A204.1 (cell line): ENCODE results near the gene KCTD7.
"Not testable (repeated sequence)": the region's sequence is repeated elsewhere in the genome, so short reads cannot be mapped to it uniquely, and the experiment has no call there.

Experiments used
- FAIRE-seq: peaks from 2 replicates; lab custom pipeline; 2012; peaks lifted over from hg19 to GRCh38; lab: Jason Lieb, UNC

KCTD7 gene

DNA sequence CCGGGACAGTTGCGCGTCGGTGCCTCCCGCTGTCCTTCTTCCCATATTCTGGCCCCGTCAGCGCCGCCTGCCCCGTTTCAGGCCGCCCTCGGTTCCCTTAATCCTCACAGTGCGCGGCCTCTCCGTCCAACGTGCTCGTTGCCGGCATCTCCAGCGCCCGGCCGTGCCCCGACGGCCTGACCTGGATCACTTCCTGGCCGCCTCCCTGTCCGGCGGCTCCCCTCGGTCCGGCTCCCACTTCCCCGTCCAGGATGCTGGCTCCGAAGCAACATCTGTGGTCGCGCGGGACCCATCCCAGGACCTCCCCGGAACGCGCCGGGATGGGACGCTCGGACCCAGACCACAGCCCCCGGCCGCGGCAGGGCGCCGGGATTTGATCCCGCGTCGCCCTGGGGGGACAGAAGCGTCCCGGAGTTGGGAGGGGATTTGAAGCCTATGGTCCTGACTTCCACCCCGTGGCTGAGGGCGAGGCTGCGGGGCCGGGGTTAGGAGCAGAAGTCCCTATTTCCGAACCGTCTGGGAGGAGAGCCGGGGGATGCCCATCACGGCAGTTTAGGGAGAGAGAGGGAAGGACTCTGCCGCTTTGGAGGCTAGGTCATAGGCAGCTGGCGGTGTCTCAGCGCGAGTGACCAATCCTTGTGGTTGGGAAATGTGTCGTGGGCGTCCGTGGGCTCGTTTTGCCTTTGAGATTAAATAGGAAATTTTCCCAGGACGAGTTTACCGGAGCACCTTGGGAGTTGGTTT, 53.8 kb downstream of the KCTD7 start:
- no peak for FAIRE-seq

DNA sequence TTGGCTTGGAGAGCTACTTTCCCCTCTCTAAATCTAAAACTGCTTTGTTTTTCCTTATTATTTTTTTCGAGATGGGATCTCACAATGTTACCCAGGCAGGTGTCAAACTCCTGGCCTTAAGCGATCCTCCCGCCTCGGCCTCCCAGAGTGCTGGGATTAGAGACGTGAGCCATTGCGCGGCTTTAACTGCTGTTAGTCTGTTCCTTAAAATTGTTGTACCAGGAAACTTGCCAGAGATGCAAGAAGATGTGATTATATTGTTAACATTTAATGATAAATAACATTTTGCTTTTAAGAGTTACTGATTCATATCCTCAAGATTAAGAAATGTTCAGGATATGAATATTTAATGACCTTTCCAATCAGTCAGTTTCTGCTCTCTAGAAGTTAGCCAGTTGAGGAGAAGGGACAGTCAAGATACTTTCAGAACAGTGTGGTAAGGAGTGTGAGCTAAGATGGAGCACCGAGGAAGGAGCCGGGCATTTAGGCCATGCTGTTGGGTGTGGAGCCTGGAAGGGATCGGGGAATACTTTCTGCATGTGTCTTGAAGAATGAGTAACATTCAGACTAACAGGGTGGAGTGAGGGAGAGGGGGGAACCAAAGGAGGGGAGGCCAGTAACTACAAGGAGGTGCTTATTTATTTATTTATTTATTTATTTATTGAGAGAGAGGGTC, 54.6 kb downstream of the KCTD7 start:
- not testable (repeated sequence) for FAIRE-seq

DNA sequence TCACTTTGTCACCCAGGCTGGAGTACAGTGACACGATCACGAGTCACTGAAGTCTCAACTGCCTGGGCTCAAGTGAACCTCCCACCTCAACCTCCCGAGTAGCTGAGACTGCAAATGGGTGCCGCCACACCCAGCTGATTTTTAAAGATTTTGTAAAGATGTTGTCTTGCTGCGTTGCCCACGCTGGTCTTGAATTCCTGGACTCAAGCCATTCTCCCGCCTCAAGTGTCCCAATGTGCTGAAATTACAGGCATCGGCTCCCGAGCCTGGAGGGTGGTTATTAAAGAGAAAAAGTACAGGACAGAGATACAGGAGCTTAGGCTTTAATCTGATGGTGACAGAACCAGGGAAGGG, 55.1 kb downstream of the KCTD7 start:
- FAIRE-seq, result no peak

DNA sequence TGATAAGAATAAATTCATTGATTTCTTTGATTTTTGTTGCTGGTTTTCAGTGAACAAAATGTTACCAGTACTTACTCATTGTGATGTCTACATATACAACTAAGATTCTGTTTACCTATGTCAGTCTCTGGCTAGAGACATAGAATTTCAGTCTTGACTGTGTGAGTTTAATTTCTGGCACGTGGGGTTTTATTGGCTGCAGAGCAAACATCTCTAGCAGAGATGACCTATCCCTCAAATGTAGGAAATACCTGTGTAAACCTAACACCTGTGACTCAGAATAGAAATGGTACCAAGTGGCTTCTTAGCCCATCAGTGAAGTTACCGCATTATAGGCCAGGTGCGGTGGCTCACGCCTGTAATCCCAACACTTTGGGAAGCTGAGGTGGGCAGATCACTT, 57.0 kb downstream of the KCTD7 start:
- FAIRE-seq, result not testable (repeated sequence)

DNA sequence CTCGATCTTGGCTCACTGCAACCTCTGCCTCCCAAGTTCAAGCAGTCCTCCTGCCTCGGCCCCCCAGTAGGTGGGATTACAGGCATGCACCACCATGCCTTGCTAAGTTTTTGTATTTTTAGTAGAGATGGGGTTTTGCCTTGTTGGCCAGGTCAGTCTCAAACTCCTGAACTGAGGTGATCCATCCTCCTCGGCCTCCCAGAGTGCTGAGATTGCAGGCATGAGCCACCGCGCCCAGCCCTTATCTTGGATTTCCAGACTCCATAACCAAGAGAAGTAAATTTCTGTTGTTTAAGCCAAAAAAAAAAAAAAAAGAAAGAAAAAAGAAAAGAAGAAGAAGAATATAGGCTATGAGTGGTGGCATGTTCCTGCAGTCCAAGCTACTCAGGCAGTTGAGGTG, 58.5 kb downstream of the KCTD7 start:
- no peak for FAIRE-seq

DNA sequence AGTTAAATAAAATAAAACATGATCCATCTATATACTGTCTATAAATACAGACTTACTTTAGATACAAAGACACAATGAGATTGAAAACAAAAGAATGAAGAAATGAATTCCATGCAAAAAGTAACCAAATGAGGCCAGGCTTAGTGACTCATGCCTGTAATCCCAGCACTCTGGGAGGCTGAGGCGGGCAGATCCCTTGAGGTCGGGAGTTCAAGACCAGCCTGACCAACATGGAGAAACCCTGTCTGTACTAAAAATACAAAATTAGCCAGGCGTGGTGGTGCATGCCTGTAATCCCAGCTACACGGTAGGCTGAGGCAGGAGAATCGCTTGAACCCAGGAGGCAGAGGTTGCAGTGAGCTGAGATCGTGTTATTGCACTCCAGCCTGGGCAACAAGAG, 59.0 kb downstream of the KCTD7 start:
- FAIRE-seq, result not testable (repeated sequence)

DNA sequence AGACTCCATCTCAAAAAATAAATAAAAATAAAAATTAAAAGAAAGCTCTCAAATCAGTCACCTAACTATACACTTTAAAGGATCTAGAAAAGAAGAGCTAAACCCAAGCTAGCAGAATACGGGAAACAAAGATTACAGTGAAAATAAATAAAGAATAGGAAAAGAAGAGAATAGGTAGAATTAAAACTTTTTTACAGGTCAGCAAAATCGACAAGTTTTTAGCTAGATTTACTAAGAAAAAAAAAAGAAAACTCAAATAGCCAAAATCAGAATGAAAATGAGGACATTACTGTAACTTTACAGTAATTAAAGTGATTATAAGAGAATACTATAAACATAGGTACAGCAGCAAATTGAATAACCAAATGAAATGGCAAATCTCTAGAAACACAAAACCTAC, 60.4 kb downstream of the KCTD7 start:
- FAIRE-seq, result no peak

DNA sequence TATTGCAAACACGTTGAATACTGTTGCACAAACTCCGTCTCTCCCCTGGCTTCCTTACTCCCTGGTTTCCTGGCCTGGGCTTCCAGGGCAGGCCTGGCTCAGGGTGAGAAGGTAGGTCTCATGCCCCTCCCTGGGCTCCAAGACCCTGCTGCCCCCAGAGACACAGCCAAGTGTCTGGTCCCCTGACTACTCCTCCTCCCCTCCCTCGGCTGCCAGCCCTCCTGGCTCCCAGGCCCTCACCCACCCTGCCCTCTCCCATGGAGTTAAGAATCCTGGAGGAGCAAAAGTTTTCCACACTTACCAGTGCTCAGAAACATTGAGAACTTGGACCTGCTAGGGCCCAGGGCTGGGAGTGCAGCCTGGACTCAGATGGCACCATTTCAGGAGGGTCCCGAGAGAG, 64.7 kb downstream of the KCTD7 start:
- FAIRE-seq, result no peak
